HG02852 (cell line): ENCODE measurements around the gene CD151.

ENCODE experiments used
- ATAC-seq: cut with Tn5 transposase; IDR thresholded peaks from one replicate; pipeline ENCODE4 v1.9.1; 2021; ENCODE audit warnings: mild to moderate bottlenecking, moderate library complexity; ENCODE audit not compliant: unreplicated experiment

Gene CD151

DNA sequence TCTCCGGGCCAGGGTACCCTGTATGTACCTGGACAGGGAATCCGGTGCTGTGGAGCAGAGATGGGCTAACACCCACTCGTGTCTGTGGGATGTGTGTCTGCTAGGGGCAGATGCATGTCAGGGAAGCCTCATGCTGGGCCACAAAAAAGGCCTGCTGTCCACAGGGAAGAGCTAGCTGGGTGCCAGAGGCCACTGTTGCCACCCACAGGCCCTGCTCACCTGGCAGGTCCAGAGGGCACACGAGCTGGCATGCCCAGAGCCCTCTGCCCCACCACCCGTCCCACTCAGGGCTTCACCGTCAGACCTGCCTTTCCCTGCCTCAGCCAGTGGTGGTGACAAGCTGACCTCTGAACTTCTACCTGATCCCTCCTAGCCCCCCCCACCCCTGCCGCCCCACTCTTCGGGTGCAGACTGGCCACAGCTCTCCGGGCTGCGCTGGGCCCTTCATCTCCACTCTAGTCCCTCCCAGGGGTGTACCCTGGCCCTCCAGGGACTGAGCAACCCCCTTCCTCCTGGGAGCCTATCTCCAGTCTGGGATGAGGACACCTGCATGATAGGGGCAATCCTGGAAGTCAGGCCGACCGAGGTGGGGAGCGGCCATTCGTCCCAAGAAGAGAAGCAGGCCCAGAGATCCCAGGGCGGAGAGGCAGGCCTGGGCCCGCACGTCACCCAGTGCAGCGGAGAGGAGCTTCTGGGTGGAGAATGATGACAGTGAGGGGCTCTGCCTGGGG, 36.0 kb upstream of the CD151 start:
- no peak for ATAC-seq

GRCh38 chr11:797296-798092, 35.3 kb upstream of the CD151 start:
- ATAC-seq: peak; percentile 41

- ATAC-seq: peak; percentile 64
Measured at GRCh38 chr11:798093-798713, 34.5 kb upstream of the CD151 start, which contains the start of gene SLC25A22. TSS of gene SLC25A22 (minus strand) at chr11:798281. CDS start at chr11:795006, 3,275 bp downstream.

DNA sequence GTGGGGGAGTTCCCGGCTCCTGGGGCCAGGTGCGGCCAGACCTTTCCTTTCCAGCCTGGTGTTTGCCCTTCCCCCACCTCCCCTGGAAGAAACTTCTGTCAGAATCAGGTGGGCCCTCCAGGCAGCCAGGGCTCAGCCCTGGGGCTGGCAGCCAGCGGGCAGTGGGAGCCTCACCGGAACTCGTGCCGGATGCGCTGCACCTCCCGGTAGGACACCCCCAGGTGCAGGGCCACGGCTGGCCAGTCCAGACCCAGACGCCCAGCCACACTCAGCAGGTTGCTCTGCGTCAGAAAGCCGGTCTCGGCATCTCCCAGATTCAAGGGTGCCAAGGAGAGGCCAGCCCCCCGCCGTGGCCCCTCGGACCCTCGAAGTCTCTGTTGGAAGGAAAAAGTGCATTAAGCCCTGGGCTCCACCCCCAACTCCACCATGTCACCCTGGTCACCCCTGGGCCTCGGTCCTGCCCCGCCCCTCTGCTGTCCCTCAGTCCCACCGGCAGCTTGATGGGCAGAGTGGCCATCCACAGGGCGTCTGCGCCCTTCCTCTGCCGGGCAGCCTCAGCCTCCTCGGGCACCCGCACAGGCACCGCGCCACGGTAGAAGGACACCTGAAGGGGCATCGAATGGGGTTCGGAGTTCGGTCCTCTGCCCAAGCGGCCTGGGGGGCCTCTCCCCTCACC, 33.0 kb upstream of the CD151 start:
- ATAC-seq: no peak

DNA sequence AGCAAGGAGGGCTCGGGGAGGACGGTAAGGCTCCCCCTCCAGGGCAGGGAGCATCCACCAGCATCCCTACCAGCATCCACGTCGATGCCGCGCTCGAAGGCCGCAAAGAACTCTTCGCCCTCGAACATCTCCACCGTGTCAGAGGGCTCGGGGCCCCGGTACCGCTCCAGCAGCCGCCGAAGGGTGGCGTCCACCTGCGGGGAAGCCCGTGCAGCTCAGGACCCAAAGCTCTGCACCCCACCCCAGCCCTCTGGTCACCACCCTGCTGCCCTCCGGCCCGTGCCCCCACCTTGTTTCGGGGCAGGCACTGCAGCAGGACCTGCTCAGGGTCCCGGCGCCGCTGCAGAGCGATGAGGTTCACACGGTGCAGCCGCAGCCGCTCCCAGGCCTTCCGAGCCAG, 32.3 kb upstream of the CD151 start:
- no peak for ATAC-seq

- no peak for ATAC-seq
Measured at GRCh38 chr11:801097-801780, 31.5 kb upstream of the CD151 start.

- ATAC-seq: no peak
Measured at GRCh38 chr11:802018-802617, 30.6 kb upstream of the CD151 start.

GRCh38 chr11:802693-803466, 29.9 kb upstream of the CD151 start:
- ATAC-seq: no peak

GRCh38 chr11:803467-803742, 29.3 kb upstream of the CD151 start:
- no peak for ATAC-seq

GRCh38 chr11:803770-804598, 28.8 kb upstream of the CD151 start:
- ATAC-seq: no peak

- no peak for ATAC-seq
Measured at GRCh38 chr11:804599-804964, 28.2 kb upstream of the CD151 start.

DNA sequence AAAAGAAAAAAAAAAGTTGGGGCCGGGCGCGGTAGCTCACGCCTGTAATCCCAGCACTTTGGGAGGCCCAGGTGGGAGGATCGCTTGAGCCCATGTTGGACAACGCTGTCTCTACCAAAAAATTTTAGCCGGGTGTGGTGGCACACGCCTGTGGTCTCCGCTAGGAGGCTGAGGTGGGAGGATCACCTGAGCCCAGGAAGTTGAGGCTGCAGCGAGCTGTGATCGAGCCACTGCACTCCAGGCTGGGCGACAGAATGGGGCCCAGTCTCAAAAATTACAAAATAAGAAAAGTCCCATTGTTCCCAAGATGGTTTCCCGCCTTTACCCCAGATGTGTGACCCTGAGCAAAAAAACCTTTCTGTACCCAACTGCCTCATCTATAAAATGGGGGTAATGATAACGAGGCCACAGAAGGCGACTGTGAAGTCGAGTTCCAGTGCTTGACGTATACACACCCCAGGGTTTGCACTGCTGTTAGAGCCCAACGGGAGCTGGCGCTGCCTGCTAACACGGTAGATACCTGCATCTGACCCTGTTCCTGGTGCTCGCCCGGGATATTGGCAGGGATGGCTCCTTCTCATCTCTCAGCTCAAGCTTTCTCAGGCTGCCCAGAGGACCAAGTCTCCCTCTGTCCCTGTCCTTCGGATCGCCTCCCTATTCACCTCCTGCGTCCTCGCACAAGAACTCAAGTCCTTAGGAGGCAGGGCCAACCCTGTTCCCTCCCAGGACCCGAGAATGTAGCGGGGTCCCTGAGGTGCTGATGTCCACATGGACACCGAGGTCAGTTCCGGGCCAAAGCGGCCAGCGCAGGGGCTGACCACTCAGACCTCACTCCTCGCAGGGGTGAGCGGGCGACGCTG, 24.1 kb upstream of the CD151 start:
- ATAC-seq: no peak

DNA sequence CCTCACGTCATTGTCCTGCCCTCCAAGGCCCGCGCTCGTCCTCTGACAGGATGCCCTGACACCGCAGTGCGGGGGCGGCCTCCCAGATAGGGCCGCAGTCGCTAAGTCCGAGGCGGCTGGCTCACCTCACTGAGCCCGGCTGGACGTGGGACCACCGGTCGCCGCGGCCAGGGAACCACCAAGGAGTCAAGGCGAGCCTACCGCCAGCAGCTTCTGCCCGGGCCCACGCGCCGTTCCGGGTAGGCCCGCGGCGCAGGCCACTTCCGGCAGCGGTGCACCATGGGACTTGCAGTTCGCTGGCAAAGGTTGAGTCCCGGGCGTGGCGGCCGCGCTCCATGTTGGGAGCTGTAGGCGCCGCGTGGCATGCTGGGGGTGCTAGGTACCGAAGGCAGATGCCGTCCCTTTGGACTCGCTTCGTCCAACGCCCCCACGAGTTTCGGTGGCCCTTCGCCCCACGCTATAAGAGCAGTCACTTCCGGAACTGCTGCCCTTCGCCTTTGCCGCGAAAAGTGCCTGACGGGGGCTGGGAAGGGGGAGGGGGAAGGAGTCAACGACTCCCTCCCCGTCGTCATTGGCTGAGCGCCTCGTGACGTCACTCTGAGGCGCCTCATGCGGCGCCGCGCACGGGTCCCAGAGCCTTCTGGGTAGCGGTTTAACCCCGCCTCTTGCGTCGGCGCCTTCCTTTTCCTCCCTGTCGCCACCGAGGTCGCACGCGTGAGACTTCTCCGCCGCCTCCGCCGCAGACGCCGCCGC, 23.3 kb upstream of the CD151 start, which contains the start of gene RPLP2:
Gene RPLP2 (plus strand): TSS at position 681 of the 753 bp plus-strand sequence. CDS start 268 bp downstream, outside the sequence.
- ATAC-seq: peak; percentile 65

DNA sequence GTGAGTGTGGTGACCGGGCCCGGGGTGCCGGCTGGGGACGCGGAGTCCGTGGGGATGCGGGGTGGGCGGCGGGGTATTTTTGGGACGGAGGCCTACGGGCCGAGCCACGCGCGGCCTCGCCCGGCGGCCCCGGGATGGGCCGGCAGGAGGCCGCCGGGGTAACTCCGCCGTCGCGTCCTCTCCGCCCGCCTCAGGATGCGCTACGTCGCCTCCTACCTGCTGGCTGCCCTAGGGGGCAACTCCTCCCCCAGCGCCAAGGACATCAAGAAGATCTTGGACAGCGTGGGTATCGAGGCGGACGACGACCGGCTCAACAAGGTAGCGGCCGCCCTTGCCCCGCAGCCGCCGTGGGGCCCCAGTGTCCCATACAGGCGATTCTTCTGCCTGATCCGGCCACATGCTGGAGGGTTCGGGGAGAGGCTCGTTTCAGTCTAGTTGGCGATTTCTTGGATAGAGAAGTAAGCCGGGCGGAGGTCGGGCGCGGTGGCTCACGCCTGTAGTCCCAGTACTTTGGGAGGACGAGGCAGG, 22.6 kb upstream of the CD151 start:
- ATAC-seq: peak; percentile 11

- ATAC-seq: no peak
Measured at GRCh38 chr11:811446-812245, 21.1 kb upstream of the CD151 start.

GRCh38 chr11:812390-812789, 20.4 kb upstream of the CD151 start:
- no peak for ATAC-seq
